GM23338 (cell line): Measurements from ENCODE around the gene PRDM5.
"Not testable (repeated sequence)": the region's sequence is repeated elsewhere in the genome, so short reads cannot be mapped to it uniquely, and the experiment has no call there.

Experiments
- CTCF ChIP-seq, 2 experiments: fragments of 200-600 bp in 1 of 2; sonication (generic) in 1 of 2; conservative IDR thresholded peaks; 2 replicates each; pipeline versions ENCODE4 v1.5.1 to v1.6.1; 2016 to 2017; ENCODE audit warnings: antibody characterized with exemption in 2 of 2, low read depth in 2 of 2, mild to moderate bottlenecking in 2 of 2, moderate library complexity in 1 of 2
- EZH2 ChIP-seq: fragments of 200-600 bp; sonication (generic); IDR thresholded peaks from one replicate; pipeline ENCODE4 v1.8.0; 2017; ENCODE audit warnings: antibody characterized with exemption, mild to moderate bottlenecking, low read depth; ENCODE audit not compliant: unreplicated experiment
- EZH2phosphoT487 ChIP-seq: fragments of 200-600 bp; sonication (generic); IDR thresholded peaks from one replicate; pipeline ENCODE4 v1.8.1; 2018; ENCODE audit warnings: antibody characterized with exemption; ENCODE audit not compliant: unreplicated experiment
- JUNB ChIP-seq: IDR thresholded peaks from one replicate; pipeline ENCODE4 v1.6.1; 2016; ENCODE audit warnings: antibody characterized with exemption; ENCODE audit not compliant: unreplicated experiment
- POLR2AphosphoS5 ChIP-seq: IDR thresholded peaks from 2 replicates; pipeline ENCODE4 v1.6.1; 2016; ENCODE audit warnings: antibody characterized with exemption, low read depth
- STAT1 ChIP-seq: IDR thresholded peaks from one replicate; pipeline ENCODE4 v1.6.1; 2016; ENCODE audit warnings: antibody characterized with exemption; ENCODE audit not compliant: unreplicated experiment
- ZNF114 ChIP-seq: fragments of 250-450 bp; sonication (Bioruptor Pico); IDR thresholded peaks from 2 replicates; pipeline ENCODE4 v1.5.0; 2020; ENCODE audit warnings: mild to moderate bottlenecking, moderate library complexity
- ZNF331 ChIP-seq: fragments of 250-450 bp; sonication (Bioruptor Pico); IDR thresholded peaks from 2 replicates; pipeline ENCODE4 v1.5.0; 2020; ENCODE audit warnings: low read depth, mild to moderate bottlenecking, moderate library complexity
- TF ChIP-seq, protein P1 (sequence below): IDR thresholded peaks from one replicate; pipeline ENCODE4 v1.6.1; 2018; ENCODE audit warnings: antibody characterized with exemption; ENCODE audit not compliant: unreplicated experiment
- TF ChIP-seq, protein P2 (sequence below): IDR thresholded peaks from 2 replicates; pipeline ENCODE4 v1.6.1; 2016; ENCODE audit warnings: antibody characterized with exemption

- not testable (repeated sequence) for TF ChIP-seq CTCF (conservative IDR thresholded peaks at IDR 0.05; ENCODE audit: low read depth in 2 of 2); EZH2; EZH2phosphoT487; STAT1; POLR2AphosphoS5; ZNF114 (CRISPR knock-in tag); JUNB; ZNF331 (CRISPR knock-in tag)
- TF ChIP-seq, protein P1, sequence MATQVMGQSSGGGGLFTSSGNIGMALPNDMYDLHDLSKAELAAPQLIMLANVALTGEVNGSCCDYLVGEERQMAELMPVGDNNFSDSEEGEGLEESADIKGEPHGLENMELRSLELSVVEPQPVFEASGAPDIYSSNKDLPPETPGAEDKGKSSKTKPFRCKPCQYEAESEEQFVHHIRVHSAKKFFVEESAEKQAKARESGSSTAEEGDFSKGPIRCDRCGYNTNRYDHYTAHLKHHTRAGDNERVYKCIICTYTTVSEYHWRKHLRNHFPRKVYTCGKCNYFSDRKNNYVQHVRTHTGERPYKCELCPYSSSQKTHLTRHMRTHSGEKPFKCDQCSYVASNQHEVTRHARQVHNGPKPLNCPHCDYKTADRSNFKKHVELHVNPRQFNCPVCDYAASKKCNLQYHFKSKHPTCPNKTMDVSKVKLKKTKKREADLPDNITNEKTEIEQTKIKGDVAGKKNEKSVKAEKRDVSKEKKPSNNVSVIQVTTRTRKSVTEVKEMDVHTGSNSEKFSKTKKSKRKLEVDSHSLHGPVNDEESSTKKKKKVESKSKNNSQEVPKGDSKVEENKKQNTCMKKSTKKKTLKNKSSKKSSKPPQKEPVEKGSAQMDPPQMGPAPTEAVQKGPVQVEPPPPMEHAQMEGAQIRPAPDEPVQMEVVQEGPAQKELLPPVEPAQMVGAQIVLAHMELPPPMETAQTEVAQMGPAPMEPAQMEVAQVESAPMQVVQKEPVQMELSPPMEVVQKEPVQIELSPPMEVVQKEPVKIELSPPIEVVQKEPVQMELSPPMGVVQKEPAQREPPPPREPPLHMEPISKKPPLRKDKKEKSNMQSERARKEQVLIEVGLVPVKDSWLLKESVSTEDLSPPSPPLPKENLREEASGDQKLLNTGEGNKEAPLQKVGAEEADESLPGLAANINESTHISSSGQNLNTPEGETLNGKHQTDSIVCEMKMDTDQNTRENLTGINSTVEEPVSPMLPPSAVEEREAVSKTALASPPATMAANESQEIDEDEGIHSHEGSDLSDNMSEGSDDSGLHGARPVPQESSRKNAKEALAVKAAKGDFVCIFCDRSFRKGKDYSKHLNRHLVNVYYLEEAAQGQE = not testable (repeated sequence)
- TF ChIP-seq, protein P2, sequence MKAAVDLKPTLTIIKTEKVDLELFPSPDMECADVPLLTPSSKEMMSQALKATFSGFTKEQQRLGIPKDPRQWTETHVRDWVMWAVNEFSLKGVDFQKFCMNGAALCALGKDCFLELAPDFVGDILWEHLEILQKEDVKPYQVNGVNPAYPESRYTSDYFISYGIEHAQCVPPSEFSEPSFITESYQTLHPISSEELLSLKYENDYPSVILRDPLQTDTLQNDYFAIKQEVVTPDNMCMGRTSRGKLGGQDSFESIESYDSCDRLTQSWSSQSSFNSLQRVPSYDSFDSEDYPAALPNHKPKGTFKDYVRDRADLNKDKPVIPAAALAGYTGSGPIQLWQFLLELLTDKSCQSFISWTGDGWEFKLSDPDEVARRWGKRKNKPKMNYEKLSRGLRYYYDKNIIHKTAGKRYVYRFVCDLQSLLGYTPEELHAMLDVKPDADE = not testable (repeated sequence)
Measured at GRCh38 chr4:120648336-120648735, 274.2 kb downstream of the PRDM5 start.
